H1 (cell line): ENCODE measurements around the gene HRH1.

Experiments
- CREB1 ChIP-seq: IDR thresholded peaks from 2 replicates; pipeline ENCODE4 v1.6.1; 2012; ENCODE audit warnings: inconsistent platforms
- EZH2 ChIP-seq: fragments of 200-600 bp; sonication (generic); IDR thresholded peaks from 2 replicates; pipeline ENCODE4 v1.7.1; 2012; ENCODE audit warnings: low read depth, mild to moderate bottlenecking, moderate library complexity, low read length, inconsistent platforms; ENCODE audit not compliant: severe bottlenecking
- POLR2A ChIP-seq, 2 experiments: IDR thresholded peaks; 1 replicate in 1 of 2; 2 replicates in 1 of 2; pipeline ENCODE4 v1.6.1; 2011; ENCODE audit warnings: low read depth in 2 of 2, low read length in 2 of 2, mild to moderate bottlenecking in 2 of 2; ENCODE audit errors: control extremely low read depth in 1 of 2
- SIN3A ChIP-seq, 2 experiments: IDR thresholded peaks in 1 of 2; conservative IDR thresholded peaks in 1 of 2; 2 replicates each; pipeline ENCODE4 v1.6.1; 2011 to 2012; ENCODE audit warnings: low read length in 2 of 2, improper control_type of control experiment in 1 of 2, low read depth in 1 of 2, mild to moderate bottlenecking in 1 of 2
- TF ChIP-seq, protein P1 (sequence below), 3 experiments: IDR thresholded peaks; 1 replicate in 2 of 3; 2 replicates in 1 of 3; pipeline versions ENCODE4 v1.5.1 to v1.6.1; 2011; ENCODE audit warnings: low read length in 3 of 3, mild to moderate bottlenecking in 3 of 3, inconsistent platforms in 2 of 3, low read depth in 1 of 3, moderate library complexity in 1 of 3; ENCODE audit not compliant: insufficient read depth in 1 of 3; ENCODE audit errors: control extremely low read depth in 1 of 3

DNA sequence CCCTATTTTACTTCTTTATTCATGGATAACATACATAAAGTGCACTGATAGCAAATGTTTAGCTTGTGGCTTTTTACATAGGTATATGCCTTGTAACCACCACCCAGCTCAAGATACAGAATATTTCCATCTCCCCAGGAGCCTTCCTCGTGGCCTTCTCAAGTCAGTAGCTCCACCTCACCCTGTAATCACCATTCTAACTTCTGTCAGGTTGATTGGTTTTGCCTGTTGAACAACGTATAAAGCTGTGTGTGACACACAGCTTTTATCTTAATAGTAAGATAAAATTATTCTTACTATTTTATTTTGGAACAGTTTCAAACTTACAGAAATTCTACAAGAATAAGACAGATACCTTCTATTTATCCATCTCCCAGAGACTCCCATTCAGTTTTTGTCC is 131.2 kb downstream of the HRH1 start:
- TF ChIP-seq, protein P1, sequence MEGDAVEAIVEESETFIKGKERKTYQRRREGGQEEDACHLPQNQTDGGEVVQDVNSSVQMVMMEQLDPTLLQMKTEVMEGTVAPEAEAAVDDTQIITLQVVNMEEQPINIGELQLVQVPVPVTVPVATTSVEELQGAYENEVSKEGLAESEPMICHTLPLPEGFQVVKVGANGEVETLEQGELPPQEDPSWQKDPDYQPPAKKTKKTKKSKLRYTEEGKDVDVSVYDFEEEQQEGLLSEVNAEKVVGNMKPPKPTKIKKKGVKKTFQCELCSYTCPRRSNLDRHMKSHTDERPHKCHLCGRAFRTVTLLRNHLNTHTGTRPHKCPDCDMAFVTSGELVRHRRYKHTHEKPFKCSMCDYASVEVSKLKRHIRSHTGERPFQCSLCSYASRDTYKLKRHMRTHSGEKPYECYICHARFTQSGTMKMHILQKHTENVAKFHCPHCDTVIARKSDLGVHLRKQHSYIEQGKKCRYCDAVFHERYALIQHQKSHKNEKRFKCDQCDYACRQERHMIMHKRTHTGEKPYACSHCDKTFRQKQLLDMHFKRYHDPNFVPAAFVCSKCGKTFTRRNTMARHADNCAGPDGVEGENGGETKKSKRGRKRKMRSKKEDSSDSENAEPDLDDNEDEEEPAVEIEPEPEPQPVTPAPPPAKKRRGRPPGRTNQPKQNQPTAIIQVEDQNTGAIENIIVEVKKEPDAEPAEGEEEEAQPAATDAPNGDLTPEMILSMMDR (IDR thresholded peaks at IDR 0.05; ENCODE audit: control extremely low read depth in 1 of 3, insufficient read depth in 1 of 3, low read depth in 1 of 3, low read length in 3 of 3) = no peak
- no peak for TF ChIP-seq SIN3A (conservative IDR thresholded peaks at IDR 0.05 in 1 of 2, IDR thresholded peaks at IDR 0.05 in 1 of 2; ENCODE audit: low read depth in 1 of 2, low read length in 2 of 2)
- TF ChIP-seq POLR2A (IDR thresholded peaks at IDR 0.05; ENCODE audit: control extremely low read depth in 1 of 2, low read depth in 2 of 2, low read length in 2 of 2) = no peak
- TF ChIP-seq EZH2 = no peak
- no peak for TF ChIP-seq CREB1
